Stimulated activated CD4-positive, alpha-beta T cell treated with anti-CD3 and anti-CD28 coated beads, Interleukin-15, amount 100 ng/mL, for 24 hours (primary cell): ENCODE data around the gene TMEM220.
"Not testable (repeated sequence)": the region's sequence is repeated elsewhere in the genome, so short reads cannot be mapped to it uniquely, and the experiment has no call there.

ENCODE experiments used
- DNase-seq: peaks from one replicate; pipeline ENCODE4 v3.0.0-alpha.2; 2020

The TMEM220 gene

DNA sequence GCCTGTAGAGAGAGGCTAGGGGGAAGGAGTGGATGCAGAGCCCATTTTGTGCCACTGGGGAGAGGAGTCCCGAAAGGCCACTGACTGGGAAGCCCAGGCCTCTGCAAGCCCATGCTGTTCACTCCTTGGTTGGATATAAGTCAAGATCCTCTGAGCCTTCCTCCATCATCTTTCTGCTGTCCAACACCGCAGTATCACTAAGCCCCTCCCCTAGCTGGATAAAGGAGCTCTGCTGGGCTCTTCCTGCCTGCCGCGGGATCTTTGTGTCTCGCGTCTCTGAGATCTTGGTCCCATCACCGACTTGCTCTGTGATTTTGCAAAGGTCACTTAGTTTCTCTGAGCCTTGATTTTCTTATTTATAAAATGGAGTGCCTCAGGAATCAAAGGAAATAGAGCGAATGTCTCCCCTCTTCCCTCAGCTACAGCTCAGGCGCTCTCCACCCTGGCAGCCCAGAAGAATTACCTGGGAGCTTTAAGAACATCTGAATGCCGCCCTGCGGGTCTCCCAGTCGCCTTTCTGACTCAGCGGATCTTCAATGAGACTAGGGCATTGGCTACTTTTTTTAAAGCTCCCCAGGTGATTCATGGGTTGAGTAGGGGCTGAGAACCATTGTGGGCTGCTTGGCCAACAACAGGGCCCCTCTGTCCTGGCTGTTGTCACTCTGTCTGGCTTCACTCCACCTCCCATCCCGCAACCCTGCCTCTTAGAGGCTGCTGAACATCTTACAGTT, 25.2 kb upstream of the TMEM220 start:
- DNase-seq = no peak

DNA sequence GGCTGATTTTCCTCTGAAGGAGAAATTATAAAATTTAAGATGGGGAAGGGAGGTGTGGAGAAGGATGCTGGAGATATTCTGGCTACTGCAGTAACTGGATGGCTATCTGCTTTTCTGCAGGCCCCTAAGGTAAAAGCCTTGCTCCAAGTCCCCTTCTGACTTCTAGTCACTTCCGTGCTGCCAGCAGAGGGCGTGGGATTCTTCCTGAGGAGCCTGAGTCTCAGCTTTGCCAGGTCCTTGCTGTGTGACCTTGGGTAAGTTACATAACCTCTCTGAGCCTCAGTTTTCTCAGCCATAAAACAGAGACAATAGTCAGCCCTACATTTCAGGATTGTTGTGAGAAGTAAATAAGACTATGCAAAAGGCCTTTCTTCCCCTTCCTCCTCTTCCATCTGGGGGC, 24.3 kb upstream of the TMEM220 start:
- DNase-seq = peak; percentile 45

DNA sequence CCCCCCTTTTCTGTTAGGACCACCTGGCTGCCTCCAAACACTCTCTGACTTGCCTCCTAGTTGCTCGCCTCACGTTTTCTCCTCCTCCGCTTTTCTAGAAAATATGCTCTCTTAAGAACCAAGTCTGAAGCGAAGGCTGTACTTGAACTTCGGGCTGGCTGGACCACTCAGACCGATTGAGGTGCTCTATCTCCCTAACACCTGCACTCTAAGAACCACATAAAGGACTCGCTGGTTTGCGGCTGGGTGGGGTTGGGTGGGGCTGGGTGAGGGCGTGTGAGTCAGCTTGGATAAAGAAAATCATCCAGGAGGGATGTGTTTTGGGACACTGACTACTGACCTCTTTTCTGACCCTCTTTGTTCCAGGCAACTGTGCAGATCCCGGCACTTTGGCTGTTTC, 22.9 kb upstream of the TMEM220 start:
- DNase-seq = no peak

DNA sequence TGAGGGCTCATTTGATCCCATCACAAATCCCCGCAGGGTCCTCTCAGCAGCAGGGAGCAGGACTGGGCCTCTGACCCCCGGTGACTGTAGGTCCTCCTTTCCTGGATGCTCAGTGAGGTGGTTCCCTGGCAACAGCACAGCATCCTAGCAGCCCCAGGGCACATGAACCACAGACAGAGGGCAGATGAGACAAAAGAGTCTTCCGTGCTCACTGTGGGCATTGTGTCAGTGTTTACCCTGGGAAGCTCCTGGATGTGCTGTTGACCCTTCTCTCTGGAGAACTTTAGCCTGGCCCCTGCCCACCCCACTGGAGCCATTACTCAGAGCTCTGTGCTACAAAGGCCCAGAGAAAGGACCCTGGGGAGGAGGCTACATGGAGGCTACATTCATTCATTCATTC, 21.7 kb upstream of the TMEM220 start:
- no peak for DNase-seq

DNA sequence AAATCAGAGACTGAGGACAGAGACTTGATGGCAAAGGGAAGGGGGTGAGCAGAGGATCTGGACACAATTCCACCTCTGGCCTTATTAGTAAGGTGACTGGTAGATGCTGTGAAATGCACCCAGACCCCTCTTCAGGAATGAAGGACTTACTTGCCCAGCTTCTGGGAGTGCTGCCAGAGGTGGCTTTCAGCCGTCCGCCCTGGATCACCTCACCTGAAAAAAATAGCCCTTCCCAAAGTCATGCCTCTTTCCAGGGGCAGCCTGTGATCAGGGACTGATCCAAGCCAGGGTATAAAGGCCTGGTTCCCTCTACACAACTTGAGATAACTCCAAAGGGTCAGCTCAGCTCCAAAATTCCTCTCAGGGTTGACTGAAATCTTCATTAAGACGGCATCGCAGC, 20.4 kb upstream of the TMEM220 start:
- DNase-seq = no peak

DNA sequence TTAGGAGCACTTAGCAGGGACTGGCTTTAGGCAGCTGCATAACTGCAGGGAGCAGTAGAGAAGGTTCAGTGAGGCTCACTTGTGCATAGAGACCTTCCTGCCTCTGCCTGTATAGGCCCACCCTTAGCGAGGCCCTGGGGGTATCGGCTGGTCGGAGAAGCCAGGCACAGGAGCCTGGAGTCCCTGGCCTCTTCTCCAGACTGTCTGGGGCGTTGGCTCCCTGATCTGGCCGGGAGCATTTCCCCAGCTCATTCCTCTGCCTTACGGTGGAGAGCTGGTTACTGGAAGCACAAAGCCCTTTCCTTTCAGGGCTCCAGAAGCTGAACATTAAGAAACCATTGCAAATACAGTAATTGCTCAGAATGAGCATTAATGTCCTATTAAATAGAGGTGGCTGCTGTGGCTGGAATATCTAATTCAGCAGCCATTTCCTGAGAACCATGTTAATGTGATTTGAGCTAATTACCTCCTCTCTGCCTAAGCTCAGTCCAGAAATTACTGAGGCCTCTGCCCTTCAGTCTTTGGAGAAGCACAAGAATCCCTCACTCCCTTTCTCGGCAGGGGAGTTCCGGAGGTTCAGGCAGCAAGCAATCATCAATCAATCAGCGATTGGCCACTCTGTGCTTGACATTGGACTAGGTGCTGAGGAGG, 18.8 kb upstream of the TMEM220 start:
- DNase-seq = no peak

DNA sequence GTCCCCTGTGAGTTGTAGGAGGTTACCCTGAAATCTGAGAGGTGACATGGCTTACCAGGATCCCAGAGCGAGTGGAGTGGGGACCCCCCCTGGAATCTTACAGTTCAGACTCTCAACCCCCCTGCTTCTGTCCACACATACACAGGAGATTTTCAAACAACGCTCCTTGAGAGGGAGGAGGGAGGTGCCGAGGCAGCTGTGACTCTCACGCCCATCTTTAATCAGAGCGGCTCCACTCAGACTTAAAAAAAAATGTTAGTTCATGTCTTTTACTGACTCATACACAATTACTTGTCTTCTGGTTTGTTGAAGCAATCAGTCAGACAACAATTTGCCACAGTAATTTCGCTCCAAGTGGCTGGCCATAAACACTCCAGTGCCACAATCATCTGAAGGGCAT, 15.4 kb upstream of the TMEM220 start:
- DNase-seq = no peak

DNA sequence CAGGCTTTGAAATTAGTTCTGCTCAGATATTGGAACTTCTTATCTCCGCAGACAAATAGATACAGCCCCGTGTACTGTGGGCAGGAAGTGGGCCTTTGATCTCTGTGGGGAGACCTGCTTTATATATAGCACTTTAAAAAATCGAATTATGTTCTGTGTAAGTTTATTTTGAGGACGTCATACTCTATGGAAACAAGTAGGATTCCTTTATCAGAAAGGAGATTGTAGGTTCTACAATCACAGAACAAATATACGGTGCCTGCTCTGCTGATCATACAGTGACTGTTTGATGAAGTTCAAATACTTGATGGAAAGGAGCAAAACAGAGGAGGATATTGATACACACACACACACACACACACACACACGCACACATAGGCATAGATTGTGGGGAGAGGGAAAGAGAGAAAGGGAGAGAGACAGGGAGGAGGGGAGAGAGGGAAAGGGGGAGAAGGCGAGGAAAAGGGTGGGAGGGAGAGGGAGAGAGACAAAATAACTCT, 14.7 kb upstream of the TMEM220 start:
- no peak for DNase-seq

DNA sequence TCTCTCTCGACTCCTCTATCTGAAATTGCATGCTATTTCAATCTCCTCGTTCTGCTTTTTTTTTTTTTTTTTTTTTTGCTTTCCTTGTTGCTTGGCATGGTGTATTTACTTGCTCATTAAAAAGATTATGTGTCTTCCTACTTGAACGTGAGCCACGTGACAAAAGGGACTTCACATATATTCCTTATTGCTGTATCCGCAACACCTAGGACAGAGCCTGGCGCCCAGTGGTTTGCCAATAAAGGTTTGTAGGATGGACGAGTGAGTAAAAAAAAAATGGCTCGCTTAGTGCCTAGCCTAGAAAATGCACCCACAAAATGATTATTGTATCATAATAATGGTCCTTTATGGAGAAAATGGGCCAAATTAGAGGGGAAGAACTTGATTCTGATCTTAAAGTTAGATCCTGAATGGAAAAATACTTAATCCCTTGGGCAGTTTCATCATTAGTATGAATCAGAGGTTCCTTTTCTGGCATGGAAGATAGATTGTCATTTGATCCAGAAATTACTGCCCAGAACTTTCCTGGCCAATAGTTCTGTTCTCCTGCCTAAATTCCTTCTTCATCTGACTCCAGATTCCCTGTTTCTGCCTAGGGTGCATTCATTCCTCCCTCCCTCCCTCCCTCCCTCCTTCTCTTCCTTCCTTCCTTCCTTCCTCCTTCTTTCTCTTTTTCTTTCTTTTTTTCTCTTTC, 13.6 kb upstream of the TMEM220 start:
- no peak for DNase-seq

DNA sequence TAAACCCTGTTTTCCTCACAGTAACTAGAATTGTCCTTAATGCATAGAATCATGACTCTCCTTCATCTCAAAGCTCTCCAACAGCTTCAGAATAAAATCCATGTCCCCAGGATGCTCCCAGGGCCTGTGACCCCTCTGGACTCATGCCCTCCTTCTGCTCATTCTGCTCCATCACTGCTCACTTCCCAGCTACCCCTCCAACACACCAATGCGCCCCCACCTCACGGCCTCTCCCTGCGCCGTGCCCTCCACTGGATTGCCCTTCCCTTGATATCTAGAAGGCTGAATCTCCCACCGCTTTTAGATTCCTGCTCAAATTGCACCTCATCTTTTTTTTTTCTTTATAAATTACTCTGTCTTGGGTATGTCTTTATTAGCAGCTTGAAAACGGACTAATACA, 12.6 kb upstream of the TMEM220 start:
- no peak for DNase-seq

DNA sequence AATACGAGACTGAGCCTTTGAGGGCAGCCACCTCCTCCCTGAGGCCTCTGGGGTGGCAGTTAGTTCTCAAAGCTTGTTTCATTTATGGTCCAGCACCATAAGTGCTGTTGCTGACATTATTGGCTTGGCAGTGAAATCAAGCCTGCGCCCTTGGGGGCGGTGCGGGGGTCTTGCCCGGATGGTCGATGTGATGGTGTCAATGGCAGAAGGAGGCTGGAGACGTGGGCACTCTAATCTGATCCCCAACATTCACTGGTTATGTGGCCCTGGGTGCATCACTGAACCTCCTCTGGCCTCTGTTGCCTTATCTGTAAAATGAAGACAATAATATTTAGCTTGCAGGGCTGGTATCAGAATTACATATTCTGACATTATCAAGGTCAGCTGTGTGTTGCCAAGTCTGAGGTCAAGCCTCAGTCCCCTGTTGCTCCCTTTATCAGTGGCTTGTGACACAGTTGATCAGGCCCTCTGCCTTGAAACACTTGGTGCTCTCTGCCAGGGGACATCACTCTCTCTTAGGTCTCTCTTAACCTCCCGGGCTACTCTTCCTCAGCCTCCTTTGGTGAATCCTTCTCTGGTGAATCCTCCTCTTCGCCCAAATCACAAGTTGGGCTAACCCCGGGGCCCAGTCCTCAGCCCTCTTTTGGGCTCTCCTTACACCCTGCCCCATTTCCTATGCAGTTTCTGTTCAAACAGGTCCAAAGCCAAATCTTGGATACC, 11.8 kb upstream of the TMEM220 start:
- DNase-seq = no peak

DNA sequence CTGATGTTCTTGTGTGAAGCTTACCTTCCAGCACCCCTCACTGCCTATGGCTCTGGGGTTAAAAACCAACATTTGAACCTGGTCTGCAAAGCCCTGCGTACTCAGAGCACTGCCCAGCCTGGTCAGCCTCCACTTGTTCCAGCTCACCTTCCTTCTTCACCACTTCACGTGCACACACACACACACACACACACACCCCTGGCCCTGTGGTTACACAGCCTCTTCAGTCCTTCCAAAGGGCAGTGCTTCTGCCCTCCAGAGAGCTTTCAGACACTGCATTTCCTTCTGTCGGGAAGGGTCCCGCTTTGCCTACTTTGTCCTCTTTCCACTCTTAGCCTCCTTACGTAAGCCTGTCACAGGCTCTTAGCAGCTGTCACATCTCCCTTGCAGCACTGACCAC, 9.6 kb upstream of the TMEM220 start:
- no peak for DNase-seq

DNA sequence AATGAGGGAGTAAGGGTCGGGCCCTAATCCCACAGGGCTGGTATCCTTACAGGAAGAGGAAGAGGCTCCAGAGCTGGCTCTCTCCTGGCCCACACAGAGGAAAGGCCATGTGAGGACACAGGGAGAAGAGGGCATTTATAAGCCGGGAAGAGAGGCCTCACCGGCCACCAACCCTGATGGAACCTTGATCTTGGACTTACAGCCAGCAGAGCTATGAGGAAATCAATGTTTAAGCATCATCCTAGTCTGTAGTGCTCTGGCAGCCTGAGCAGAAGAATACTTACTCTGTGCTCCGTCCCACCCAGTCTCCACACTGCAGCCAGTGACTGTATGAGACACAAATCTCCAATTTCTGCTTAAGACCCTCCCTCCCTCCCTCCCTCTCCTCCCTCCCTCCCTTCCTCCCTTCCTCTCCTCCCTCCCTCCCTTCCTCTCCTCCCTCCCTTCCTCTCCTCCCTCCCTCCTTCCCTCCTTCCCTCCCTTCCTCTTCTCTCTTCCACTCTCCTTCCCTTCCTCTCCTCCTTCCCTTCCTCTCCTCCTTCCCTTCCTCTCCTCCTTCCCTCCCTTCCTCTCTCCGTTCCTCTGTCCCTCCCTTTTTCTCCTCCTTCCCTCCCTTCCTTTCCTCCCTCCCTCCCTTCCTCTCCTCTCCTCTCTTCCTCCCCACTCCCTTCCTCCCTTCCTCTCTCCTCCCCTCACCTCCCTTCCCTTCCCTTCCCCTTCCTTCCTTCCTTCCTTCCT, 8.9 kb upstream of the TMEM220 start:
- DNase-seq = no peak

DNA sequence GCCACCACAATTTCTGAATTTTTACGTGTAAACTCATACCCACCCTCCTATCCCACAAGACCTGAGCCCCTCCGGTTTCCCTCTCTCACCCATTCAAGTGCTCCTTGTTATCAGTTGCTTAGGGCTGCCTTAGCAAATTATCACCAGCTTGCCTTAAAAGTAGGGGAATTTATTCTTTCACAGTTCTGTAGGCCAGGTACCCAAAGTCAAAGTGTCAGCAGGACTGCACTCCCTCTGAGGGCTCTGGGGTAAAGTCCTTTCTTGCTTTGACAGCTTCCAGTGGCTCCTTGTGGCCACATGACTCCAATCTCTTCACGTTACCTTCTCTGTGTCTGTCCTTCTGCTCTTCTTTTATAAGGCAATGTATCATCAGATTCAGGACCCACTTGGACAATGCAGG, 7.9 kb upstream of the TMEM220 start:
- DNase-seq = no peak

DNA sequence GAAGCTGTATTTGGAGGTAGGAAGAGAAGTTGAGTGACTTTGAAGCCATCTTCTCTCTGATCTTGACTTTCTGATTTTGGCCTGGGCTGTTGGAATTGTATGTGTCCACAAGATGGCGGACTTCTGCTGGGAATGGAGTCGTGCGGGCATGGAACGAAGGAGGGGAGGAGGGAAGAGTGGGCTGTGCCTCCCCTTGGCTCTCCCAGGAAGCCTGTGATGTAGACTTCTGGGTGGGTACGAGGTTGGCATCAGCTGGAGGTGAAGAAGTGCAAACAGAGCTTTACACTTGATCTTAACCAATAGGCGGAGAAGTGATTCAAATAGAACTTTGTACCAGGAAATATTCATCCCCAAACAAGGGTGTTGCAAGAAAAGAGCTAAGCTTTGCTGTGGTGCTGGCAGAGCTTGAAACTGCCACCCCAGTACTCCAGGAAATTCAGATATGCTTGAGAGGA, 7.4 kb upstream of the TMEM220 start:
- DNase-seq = peak; percentile 43

DNA sequence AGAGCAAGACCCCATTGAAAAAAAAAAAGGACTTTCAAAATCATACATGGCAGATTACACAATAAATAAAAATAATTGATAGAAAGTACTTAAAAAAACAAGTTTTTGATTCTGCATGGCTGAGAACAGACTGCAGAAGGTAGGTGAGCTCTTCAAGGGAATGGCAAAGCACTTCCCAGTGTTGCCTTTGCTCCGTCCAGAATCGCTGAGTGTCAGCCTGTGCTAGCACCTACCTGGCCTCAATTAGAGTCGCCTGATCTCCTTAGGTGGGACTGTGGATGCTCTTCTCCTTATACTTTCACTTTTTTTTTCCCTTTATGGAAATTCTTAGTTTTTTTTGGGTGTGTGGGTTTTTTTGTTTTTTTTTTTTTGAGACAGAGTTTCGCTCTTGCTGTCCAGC, 6.0 kb upstream of the TMEM220 start:
- no peak for DNase-seq

DNA sequence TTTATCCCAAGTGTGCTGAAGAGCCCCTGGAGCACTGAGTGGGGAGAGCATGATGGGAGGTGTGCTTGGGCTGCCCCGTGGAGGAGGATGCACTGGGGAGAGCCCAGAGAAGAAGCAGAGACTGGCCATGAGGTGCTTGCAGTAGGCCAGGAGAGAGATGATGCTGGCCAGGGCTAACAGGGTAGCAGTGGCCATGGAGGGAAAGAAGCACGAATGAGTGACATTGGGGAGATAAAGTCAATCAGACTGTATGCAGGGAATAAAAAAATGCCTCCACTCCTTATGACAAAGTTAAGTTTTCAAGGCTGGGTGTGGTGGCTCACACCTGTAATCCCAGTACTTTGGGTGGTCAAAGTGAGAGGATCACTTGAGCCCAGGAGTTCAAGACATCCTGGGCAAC, 5.4 kb upstream of the TMEM220 start:
- no peak for DNase-seq

DNA sequence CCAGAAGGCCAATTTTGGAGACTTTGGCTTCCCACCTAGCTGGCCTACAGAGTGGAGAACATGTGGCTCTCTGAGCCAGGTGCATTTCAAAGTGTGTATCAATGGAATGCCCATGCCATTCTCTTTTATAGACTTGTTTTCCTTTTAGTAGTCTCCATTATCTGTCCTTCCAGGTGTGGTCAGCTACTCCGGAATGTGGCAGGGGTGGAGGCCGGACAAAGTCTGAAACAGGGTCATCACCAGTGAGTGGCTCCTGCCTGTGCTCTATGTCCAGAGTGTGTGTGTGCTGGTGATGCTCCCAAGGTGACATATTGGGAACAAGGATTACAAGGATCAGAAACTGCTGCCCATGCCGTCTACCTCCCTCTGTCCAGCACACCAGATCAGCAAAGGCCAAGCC, 3.8 kb upstream of the TMEM220 start:
- DNase-seq = no peak

DNA sequence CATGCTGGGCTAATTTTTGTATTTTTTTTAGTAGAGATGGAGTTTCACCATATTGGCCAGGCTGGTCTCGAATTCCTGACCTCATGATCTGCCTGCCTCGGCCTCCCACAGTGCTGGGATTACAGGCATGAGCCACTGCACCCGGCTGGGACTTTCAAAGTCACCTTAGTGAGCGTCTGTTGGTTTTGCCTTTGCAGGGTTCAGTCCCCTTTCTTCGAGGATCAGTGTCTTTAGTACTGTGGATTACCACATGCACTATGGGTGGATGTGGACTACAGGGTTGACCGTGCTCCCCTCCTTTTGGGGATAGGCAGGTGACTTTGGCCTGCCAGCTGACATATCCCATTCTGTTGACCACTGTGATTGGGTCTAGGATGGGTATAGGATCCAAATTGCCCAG, 2.3 kb upstream of the TMEM220 start:
- DNase-seq = not testable (repeated sequence)

DNA sequence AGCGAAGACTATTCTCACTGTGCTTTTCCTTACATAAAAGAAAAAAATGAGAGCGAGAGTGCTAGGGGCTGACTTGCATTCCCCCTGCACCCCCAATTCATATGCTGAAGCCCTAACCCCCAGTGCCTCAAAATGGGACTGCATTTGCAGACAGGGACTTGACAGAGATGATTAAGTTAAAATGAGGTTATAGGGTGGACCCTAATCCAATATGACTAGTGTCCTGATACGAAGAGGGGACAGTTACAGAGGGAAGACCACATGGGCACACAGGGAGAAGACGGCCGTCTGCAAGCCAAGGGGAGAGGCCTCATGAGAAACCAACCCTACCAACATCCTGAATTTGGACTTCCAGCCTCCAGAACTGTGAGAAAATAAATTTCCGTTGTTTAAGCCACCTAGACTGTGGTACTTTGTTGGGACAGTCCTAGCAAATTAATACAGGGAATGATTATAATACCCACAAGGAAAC, 1.6 kb upstream of the TMEM220 start:
- no peak for DNase-seq

DNA sequence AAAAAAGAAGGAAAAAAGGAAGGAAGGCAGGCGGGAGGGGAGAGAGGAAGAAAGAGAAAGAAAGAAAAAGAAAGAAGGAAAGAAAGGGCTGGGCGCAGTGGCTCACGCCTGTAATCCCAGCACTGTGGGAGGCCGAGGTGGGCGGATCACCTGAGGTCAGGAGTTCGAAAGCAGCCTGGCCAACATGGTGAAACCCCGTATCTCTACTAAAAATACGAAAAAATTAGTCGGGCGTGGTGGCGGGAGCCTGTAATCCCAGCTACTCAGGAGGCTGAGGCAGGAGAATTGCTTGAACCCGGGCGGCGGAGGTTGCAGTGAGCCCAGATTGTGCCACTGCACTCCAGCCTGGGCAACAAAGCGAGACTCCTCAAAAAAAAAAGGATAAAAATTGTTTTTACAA, 424 bp upstream of the TMEM220 start:
- peak; percentile 19 for DNase-seq

DNA sequence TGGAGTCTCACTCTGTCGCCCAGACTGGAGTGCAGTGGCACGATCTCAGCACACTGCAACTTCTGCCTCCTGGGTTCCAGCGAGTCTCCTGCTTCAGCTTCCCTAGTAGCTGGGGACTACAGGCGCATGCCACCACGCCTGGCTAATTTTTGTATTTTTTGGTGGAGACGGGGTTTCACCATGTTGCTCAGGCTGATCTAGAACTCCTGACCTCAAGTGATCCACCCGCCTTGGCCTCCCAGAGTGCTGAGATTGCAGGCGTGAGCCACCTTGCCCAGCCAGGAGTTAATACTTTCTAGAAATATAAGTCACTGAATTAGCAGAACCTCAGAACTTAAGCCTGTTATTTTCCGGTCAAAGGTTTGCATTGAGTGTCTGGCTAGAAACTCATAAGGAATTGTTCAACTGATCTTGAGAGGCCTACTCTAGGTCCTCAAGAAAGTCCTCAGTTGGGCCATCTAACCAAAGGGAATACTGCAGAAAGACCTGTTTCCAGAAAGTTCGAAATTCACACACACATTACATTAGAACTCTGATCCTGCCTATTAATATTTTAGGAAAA, 1.4 kb downstream of the TMEM220 start:
- DNase-seq = no peak
